Measurements from ENCODE around the gene AP3M1.
"Not testable (repeated sequence)": the region's sequence is repeated elsewhere in the genome, so short reads cannot be mapped to it uniquely, and the experiment has no call there.

The AP3M1 gene

DNA sequence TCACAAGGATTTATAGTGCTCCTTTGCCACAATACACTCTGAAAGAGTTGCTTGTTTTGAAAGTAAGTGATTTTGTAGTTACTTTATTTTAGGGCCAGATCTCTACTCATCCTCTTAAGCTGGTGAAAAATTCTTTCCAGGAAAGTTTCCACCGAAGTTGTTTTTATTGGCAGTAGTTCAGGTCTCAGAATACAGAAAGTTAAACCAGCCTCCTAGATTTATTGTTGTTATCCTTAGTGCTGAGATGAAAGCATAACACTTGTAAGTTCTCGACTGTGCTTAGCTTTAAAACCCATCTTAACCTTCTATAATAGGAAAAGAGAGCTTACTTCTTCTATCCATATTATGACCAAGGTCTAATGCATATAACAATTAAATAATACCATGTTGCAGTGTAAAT lies 5.5 kb downstream of the AP3M1 start:
- TF ChIP-seq SUZ12 (IDR thresholded peaks at IDR 0.05; ENCODE audit: extremely low read depth, insufficient read depth, insufficient read length): no peak
- no peak for TF ChIP-seq ZNF274 (IDR thresholded peaks at IDR 0.05; ENCODE audit: low read depth, low read length)
- no peak for TF ChIP-seq YY1 (IDR thresholded peaks at IDR 0.05; ENCODE audit: insufficient read depth, insufficient read length)
- no peaks in the 10 kb centered on the region for H3K9me3 ChIP-seq (ENCODE audit: insufficient read depth, low read length)
- H3K36me3 ChIP-seq (ENCODE audit: insufficient read depth, insufficient read length, low read length): peaks cover 19% of the 10 kb centered on the region
- H3K9ac ChIP-seq (ENCODE audit: insufficient read length, low read depth): no peak overlapping the region
- no peaks in the 10 kb centered on the region for H3K4me1 ChIP-seq (ENCODE audit: insufficient read depth, insufficient read length)
- no peak for DNase-seq (ENCODE audit: low read depth, low spot score)
- no peak overlapping the region for H3K4me3 ChIP-seq (ENCODE audit: insufficient read length, low read depth)
- no peaks in the 10 kb centered on the region for H3K27me3 ChIP-seq (ENCODE audit: insufficient read depth, insufficient read length)

DNA sequence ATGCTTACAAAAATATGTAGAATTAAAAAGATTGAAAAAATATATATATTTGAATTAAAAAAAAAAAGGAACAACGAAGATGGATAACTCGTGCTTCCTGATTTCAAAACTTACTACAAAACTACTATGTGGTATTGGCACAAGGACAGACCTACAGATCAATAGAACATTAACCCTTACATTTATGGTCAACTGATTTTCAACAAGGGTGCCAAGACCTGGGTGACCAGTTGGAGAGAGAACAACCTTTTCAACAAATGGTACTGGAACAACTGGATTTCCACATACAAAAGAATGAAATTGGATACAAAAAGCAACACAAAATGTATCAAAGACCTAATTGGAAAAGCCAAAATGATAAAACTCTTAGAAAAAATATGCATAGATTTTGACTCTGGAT lies 10.1 kb downstream of the AP3M1 start:
- Histone ChIP-seq H3K27me3 (ENCODE audit: insufficient read depth, insufficient read length) (no peaks in the 10 kb centered on the region), H3K9me3 (ENCODE audit: insufficient read depth, low read length) (no peaks in the 10 kb centered on the region), H3K36me3 (ENCODE audit: insufficient read depth, insufficient read length, low read length) (peaks cover 32% of the 10 kb centered on the region), H3K4me1 (ENCODE audit: insufficient read depth, insufficient read length) (no peaks in the 10 kb centered on the region), H3K9ac (ENCODE audit: insufficient read length, low read depth) (no peak overlapping the region), H3K4me3 (ENCODE audit: insufficient read length, low read depth) (no peak overlapping the region)
- TF ChIP-seq SUZ12 (IDR thresholded peaks at IDR 0.05; ENCODE audit: extremely low read depth, insufficient read depth, insufficient read length) (no peak), YY1 (IDR thresholded peaks at IDR 0.05; ENCODE audit: insufficient read depth, insufficient read length) (no peak), ZNF274 (IDR thresholded peaks at IDR 0.05; ENCODE audit: low read depth, low read length) (no peak)
- no peak for DNase-seq (ENCODE audit: low read depth, low spot score)

GRCh38 chr10:74139981-74140380 lies 10.6 kb downstream of the AP3M1 start:
- H3K27me3 ChIP-seq (ENCODE audit: insufficient read depth, insufficient read length): no peaks in the 10 kb centered on the region
- no peak for DNase-seq (ENCODE audit: low read depth, low spot score)
- no peak for TF ChIP-seq ZNF274 (IDR thresholded peaks at IDR 0.05; ENCODE audit: low read depth, low read length)
- no peak for TF ChIP-seq SUZ12 (IDR thresholded peaks at IDR 0.05; ENCODE audit: extremely low read depth, insufficient read depth, insufficient read length)
- no peak for TF ChIP-seq YY1 (IDR thresholded peaks at IDR 0.05; ENCODE audit: insufficient read depth, insufficient read length)

DNA sequence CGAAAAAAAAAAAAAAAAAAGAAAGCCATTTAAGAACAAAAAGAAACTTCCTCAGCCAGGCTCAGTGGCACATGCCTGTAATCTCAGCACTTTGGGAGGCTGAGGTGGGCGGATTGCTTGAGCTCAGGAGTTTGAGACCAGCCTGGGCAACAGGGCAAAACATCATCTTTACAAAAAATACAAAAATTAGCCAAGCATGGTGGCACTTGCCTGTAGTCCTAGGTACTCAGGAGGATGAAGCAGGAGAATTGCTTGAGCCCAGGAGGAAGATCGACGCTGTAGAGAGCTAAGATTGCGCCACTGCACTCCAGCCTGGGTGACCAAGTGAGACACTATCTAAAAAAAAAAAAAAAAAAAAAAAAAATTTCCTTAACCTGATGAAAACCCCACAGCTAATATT lies 12.0 kb downstream of the AP3M1 start:
- H3K27me3 ChIP-seq (ENCODE audit: insufficient read depth, insufficient read length); H3K4me3 ChIP-seq (ENCODE audit: insufficient read length, low read depth); DNase-seq (ENCODE audit: low read depth, low spot score); H3K9me3 ChIP-seq (ENCODE audit: insufficient read depth, low read length); H3K9ac ChIP-seq (ENCODE audit: insufficient read length, low read depth); H3K4me1 ChIP-seq (ENCODE audit: insufficient read depth, insufficient read length): not testable (repeated sequence)
- peaks cover 42% of the 10 kb centered on the region for H3K36me3 ChIP-seq (ENCODE audit: insufficient read depth, insufficient read length, low read length)

More at GRCh38 chr10:74139981-74140380, 10.6 kb downstream of the AP3M1 start:
- Histone ChIP-seq H3K4me1 (ENCODE audit: insufficient read depth, insufficient read length) (no peaks in the 10 kb centered on the region), H3K36me3 (ENCODE audit: insufficient read depth, insufficient read length, low read length) (peaks cover 33% of the 10 kb centered on the region), H3K4me3 (ENCODE audit: insufficient read length, low read depth) (no peak overlapping the region), H3K9ac (ENCODE audit: insufficient read length, low read depth) (no peak overlapping the region), H3K9me3 (ENCODE audit: insufficient read depth, low read length) (no peaks in the 10 kb centered on the region)

DNA sequence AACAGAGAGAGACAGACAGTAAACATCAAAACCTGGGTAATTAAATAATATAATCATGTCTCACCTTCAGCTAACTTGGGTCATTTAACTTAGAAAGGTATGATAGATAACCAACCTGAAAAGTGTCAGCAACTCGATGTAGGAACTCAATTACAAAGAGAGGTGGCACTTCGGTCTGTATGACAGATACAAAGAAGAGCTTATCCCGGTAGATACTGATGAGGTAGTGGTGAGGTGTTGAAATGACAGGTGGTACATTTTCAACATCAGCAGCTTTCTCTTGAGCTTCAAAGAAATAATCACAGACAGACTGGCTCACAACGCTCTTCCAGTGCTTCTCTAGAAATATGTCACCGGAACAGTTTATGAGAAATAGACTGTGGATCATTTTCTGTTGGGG lies 12.6 kb downstream of the AP3M1 start:
- H3K9ac ChIP-seq (ENCODE audit: insufficient read length, low read depth): no peak overlapping the region
- no peaks in the 10 kb centered on the region for H3K4me1 ChIP-seq (ENCODE audit: insufficient read depth, insufficient read length)
- H3K36me3 ChIP-seq (ENCODE audit: insufficient read depth, insufficient read length, low read length): peaks cover 46% of the 10 kb centered on the region
- DNase-seq (ENCODE audit: low read depth, low spot score): no peak
- H3K4me3 ChIP-seq (ENCODE audit: insufficient read length, low read depth): no peak overlapping the region
- no peaks in the 10 kb centered on the region for H3K27me3 ChIP-seq (ENCODE audit: insufficient read depth, insufficient read length)
- no peaks in the 10 kb centered on the region for H3K9me3 ChIP-seq (ENCODE audit: insufficient read depth, low read length)
- no peak for TF ChIP-seq YY1 (IDR thresholded peaks at IDR 0.05; ENCODE audit: insufficient read depth, insufficient read length)
- no peak for TF ChIP-seq SUZ12 (IDR thresholded peaks at IDR 0.05; ENCODE audit: extremely low read depth, insufficient read depth, insufficient read length)
- TF ChIP-seq ZNF274 (IDR thresholded peaks at IDR 0.05; ENCODE audit: low read depth, low read length): no peak

DNA sequence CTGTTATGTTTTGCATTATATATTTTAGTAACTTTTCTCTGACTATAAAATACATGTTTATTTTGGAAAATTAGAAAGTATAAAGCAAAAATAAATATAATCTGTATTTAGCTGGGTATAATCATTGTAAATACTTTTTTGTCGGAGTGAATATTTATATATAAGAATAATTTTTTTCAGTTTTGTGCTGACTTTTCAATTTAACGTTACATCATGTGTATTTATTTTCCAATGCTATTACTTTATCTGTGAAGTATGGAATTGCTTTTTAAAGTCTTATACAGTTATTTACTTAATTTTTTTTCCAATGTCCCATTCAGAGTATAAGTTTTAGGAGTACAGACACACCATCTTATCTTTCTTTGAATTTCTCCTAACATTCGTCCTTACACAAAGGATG lies 15.2 kb downstream of the AP3M1 start:
- Histone ChIP-seq H3K9me3 (ENCODE audit: insufficient read depth, low read length) (no peaks in the 10 kb centered on the region), H3K4me3 (ENCODE audit: insufficient read length, low read depth) (no peak overlapping the region), H3K9ac (ENCODE audit: insufficient read length, low read depth) (no peak overlapping the region), H3K36me3 (ENCODE audit: insufficient read depth, insufficient read length, low read length) (peaks cover 59% of the 10 kb centered on the region), H3K27me3 (ENCODE audit: insufficient read depth, insufficient read length) (no peaks in the 10 kb centered on the region), H3K4me1 (ENCODE audit: insufficient read depth, insufficient read length) (no peaks in the 10 kb centered on the region)
- TF ChIP-seq ZNF274 (IDR thresholded peaks at IDR 0.05; ENCODE audit: low read depth, low read length): no peak
- no peak for TF ChIP-seq SUZ12 (IDR thresholded peaks at IDR 0.05; ENCODE audit: extremely low read depth, insufficient read depth, insufficient read length)
- no peak for TF ChIP-seq YY1 (IDR thresholded peaks at IDR 0.05; ENCODE audit: insufficient read depth, insufficient read length)
- DNase-seq (ENCODE audit: low read depth, low spot score): no peak

- no peak for TF ChIP-seq SUZ12 (IDR thresholded peaks at IDR 0.05; ENCODE audit: extremely low read depth, insufficient read depth, insufficient read length)
- TF ChIP-seq ZNF274 (IDR thresholded peaks at IDR 0.05; ENCODE audit: low read depth, low read length): no peak
- no peak for TF ChIP-seq YY1 (IDR thresholded peaks at IDR 0.05; ENCODE audit: insufficient read depth, insufficient read length)
- H3K4me1 ChIP-seq (ENCODE audit: insufficient read depth, insufficient read length): no peaks in the 10 kb centered on the region
- no peak for DNase-seq (ENCODE audit: low read depth, low spot score)
- peaks cover 64% of the 10 kb centered on the region for H3K36me3 ChIP-seq (ENCODE audit: insufficient read depth, insufficient read length, low read length)
- no peak overlapping the region for H3K9ac ChIP-seq (ENCODE audit: insufficient read length, low read depth)
- no peak overlapping the region for H3K4me3 ChIP-seq (ENCODE audit: insufficient read length, low read depth)
- H3K9me3 ChIP-seq (ENCODE audit: insufficient read depth, low read length): no peaks in the 10 kb centered on the region
- H3K27me3 ChIP-seq (ENCODE audit: insufficient read depth, insufficient read length): no peaks in the 10 kb centered on the region
Measured at GRCh38 chr10:74133923-74134820, 16.5 kb downstream of the AP3M1 start.

All from NT2/D1 (cell line).